Measurements from ENCODE around the gene AGAP1.

AGAP1 gene

GRCh38 chr2:236092714-236093113 lies 598.9 kb downstream of the AGAP1 start:
- DNase-seq: no peak

- DNase-seq: no peak
Observed at GRCh38 chr2:236093134-236093533, 599.3 kb downstream of the AGAP1 start.

GRCh38 chr2:236095504-236095903 lies 601.7 kb downstream of the AGAP1 start:
- no peak for DNase-seq

- DNase-seq: no peak
Observed at GRCh38 chr2:236101311-236101950, 607.6 kb downstream of the AGAP1 start.

- no peak for DNase-seq
Observed at GRCh38 chr2:236102971-236103370, 609.1 kb downstream of the AGAP1 start.

- DNase-seq: no peak
Observed at GRCh38 chr2:236103981-236104380, 610.1 kb downstream of the AGAP1 start.

GRCh38 chr2:236105955-236106607 lies 612.2 kb downstream of the AGAP1 start:
- DNase-seq: no peak

- no peak for DNase-seq
Observed at GRCh38 chr2:236106761-236107160, 612.9 kb downstream of the AGAP1 start.

GRCh38 chr2:236107536-236107935 lies 613.7 kb downstream of the AGAP1 start:
- no peak for DNase-seq

GRCh38 chr2:236107942-236108625 lies 614.2 kb downstream of the AGAP1 start:
- no peak for DNase-seq

GRCh38 chr2:236109061-236109460 lies 615.2 kb downstream of the AGAP1 start:
- DNase-seq: no peak

- no peak for DNase-seq
Observed at GRCh38 chr2:236109473-236109872, 615.6 kb downstream of the AGAP1 start.

GRCh38 chr2:236112466-236112865 lies 618.6 kb downstream of the AGAP1 start:
- no peak for DNase-seq

GRCh38 chr2:236113425-236113824 lies 619.6 kb downstream of the AGAP1 start:
- no peak for DNase-seq

GRCh38 chr2:236113948-236114347 lies 620.1 kb downstream of the AGAP1 start:
- no peak for DNase-seq

GRCh38 chr2:236114959-236115358 lies 621.1 kb downstream of the AGAP1 start:
- DNase-seq: no peak

GRCh38 chr2:236117401-236117800 lies 623.6 kb downstream of the AGAP1 start:
- no peak for DNase-seq

GRCh38 chr2:236117861-236118269 lies 624.0 kb downstream of the AGAP1 start:
- DNase-seq: no peak

GRCh38 chr2:236119003-236119402 lies 625.2 kb downstream of the AGAP1 start:
- DNase-seq: no peak

- no peak for DNase-seq
Observed at GRCh38 chr2:236119476-236119875, 625.6 kb downstream of the AGAP1 start.

GRCh38 chr2:236120141-236120601 lies 626.3 kb downstream of the AGAP1 start:
- DNase-seq: no peak

- no peak for DNase-seq
Observed at GRCh38 chr2:236120829-236121228, 627.0 kb downstream of the AGAP1 start.

GRCh38 chr2:236121546-236121945 lies 627.7 kb downstream of the AGAP1 start:
- no peak for DNase-seq

- DNase-seq: no peak
Observed at GRCh38 chr2:236122236-236122635, 628.4 kb downstream of the AGAP1 start.
